Stimulated activated naive CD4-positive, alpha-beta T cell treated with Interleukin-2 at 50 U/mL for 16 hours (primary cell): Measurements from ENCODE around the gene FAM156A.
"Not testable (repeated sequence)": the region's sequence is repeated elsewhere in the genome, so short reads cannot be mapped to it uniquely, and the experiment has no call there.

Source experiments
- DNase-seq: peaks from one replicate; lab custom pipeline; 2025; lab: John Stamatoyannopoulos, UW

FAM156A gene

DNA sequence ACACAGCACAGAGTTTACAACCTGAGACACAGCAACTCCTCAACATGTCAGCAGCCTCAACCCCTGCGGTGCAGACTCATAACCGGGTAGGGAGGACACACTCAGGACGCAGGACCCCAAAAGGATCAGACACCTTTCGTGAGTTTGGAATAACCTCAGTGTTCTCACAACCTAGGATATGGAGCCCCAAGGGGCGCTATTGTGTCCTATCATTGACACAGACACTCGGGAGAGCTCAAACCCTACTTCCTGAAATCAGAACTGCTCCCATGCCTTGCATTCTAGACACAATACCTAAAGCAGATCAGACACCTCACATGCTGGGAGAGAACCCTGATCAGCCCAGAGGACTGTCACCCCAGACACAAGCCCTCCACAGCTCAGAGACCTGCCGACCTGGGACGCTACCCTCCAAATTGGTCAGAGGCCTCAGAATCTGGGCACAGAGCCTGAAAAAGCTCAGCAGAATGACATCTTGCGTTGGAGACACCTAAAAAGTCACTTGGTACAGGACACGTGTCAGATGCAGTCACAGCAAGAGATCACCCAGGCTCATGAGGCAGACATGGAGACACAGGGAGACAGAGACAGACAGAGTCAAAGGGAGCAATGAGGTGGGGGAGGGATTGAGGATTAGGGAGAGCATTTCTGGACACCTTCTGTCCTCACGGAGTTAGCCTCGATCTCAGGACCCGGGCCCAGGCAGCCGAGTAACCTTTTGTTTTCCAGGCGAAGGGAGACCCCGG lies 8.8 kb upstream of the FAM156A start:
- DNase-seq = not testable (repeated sequence)

DNA sequence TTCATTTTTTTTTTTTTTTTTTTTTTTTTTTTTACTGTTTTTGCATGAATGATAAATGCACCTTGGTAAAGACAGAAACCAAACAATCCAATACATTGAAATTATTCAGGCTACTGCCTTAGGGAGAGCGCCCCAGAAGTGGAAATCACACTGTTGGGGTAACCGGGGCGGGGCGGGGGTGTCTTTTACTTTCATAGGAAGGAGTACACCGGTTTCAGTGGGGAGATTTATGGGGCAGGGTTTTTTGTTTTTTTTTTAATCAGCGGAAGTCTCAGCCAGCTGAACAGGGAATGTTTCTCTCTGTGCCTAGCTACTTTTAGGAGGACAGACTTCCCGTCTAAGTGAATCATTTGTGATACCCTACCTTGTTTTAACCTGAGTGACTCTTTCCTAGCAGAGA lies 643 bp upstream of the FAM156A start:
- DNase-seq = not testable (repeated sequence)

DNA sequence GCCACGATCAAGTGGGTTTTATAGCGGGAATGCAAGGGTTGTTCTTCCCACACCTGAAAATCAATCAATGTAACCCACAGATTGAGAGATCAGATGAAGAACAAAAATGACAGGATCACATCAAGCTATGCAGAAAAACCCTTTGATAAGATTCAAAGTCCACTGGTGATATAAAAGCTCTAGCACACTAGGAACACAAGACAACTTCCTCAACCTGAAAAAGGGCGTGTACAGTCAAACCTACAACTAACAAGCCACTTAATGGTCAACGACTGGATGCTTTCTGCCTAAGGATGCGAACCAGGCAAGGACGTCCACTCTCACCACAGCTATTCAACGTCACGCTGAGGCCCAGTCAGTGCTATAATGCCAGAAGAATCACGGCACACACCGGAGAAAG lies 8.4 kb downstream of the FAM156A start:
- not testable (repeated sequence) for DNase-seq

DNA sequence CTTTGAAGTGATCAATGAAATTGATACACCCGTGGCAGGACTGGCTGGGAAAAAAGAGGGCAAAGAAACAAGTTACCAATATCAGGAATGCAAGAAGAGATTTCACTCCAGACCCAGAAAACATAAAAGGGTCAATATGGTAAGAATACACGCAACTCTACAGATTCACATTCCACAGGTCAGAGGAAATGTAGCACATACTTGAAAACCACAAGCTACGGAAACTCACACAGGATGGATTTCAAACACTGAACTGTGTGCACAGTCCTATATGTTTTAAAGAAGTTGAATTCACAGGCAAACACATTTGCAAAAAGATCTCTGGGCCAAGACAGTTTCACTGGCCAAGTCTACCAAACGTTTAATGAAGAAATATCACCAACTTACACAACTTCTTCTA lies 9.0 kb downstream of the FAM156A start:
- DNase-seq = not testable (repeated sequence)

GRCh38 chrX:52948265-52948664 lies 10.1 kb downstream of the FAM156A start:
- not testable (repeated sequence) for DNase-seq

GRCh38 chrX:52947501-52947900 lies 10.8 kb downstream of the FAM156A start:
- not testable (repeated sequence) for DNase-seq

GRCh38 chrX:52945838-52946494 lies 12.4 kb downstream of the FAM156A start:
- not testable (repeated sequence) for DNase-seq

- DNase-seq = not testable (repeated sequence)
Observed at GRCh38 chrX:52941728-52942127, 16.6 kb downstream of the FAM156A start.

DNA sequence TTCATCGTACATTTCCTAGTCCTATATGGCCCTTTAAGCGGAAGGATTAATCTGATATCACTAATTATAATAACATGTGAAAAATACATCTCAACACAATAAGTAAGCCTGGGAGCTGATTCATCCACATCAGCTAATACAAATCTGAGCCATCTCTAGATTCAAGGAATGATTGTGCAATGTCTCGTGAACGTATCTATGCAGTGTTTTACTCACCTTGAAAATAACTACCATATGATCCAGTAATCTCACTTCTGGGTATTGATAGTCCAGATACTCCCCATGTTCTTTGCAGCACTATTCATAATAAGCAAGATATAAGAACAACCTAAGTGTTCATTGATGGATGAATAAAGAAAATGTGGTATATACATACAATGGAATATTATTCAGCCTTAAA lies 17.6 kb downstream of the FAM156A start:
- DNase-seq = not testable (repeated sequence)

DNA sequence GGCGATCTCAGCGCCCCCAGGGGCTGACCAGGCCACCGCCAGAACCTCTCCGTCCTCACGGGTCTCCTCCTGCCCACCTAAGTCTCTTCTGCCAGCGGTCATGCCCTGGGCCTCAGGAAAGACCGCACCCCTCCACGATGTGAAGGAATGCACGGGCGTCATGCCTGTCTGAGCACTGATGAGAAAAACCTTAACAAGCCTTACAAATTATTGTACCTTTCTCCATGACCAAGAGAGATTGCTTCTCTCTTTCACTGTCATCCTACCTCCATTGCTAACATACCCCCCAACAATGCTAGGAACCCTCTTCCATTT lies 22.9 kb downstream of the FAM156A start:
- DNase-seq = not testable (repeated sequence)

GRCh38 chrX:52934704-52935469 lies 23.4 kb downstream of the FAM156A start:
- DNase-seq = peak; percentile 89

DNA sequence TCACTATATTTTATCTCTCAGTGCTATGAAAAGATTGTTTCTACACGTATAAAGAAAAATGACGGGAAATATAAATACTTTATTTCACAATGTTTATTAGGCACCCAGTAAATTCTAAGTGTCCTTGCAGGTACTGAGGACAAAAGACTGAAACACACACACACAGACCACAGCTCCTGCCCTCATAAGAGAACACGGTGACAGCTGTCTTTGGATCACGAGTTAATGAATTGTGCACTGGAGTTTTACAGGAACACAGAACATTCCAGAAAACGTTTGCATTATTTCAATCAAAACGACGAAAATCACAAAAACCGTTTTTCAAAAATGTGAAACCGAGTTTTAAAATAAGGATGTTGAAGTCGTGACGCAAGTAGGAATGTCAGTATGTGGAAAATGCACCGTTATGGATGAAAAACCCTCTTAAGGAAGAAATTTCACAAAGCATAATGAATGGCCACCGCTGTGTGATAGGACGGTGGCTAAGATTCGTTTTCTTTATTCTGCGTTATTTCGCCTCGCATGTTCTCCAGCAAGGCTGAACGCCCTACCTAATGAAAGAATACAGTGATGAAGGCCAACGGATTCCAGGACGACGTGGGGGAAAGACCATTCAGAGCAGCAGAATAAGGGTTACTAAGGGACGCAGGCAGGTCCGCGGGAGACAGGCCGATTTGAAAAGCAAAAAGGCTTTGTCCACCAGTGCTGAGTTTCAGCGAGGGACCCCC lies 24.2 kb downstream of the FAM156A start:
- no peak for DNase-seq

- DNase-seq = no peak
Observed at GRCh38 chrX:52933213-52933612, 25.1 kb downstream of the FAM156A start.

- not testable (repeated sequence) for DNase-seq
Observed at GRCh38 chrX:52930214-52930613, 28.1 kb downstream of the FAM156A start.

DNA sequence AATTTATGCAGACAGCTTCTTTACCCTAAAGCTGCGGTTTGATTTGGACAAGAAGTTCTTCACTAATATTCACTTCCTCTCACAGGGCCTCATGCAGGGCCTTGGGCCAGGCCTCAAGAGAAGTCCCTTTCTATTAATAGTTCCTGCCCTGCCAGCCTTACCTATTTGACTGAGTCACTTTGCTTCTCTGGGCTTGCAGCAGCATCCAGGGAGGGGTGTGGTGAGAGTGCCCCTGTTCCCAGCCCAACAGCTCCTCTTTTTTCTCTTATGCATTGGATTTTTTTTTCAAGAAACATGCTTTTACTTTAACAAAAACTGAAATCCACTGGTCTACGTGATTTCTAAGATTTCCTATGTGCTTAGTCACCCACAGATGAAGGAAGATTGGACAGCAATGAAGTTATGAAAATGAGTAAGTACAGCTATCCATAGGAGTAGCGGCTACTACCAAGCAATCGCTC lies 34.5 kb downstream of the FAM156A start:
- no peak for DNase-seq

- not testable (repeated sequence) for DNase-seq
Observed at GRCh38 chrX:52914704-52915103, 43.6 kb downstream of the FAM156A start.

DNA sequence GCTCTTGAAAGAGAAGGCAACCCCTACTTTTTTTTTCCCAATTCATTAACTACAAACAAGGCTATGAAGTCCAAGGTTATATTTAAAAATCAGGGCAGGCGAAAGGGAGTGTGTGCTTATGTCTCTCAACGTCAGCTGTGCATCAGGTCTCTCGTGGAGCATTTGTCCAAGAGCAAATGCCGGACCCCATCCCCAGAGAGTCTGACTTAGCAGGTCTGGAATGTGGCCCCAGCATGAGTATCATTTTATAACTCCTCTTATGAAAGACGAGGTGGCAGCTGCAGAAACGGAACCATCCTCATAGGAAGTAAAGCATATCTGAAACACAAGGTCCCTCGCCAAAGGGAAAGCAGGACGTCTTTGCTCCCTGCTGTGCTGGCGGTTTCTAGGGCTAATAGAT lies 44.6 kb downstream of the FAM156A start:
- not testable (repeated sequence) for DNase-seq

- not testable (repeated sequence) for DNase-seq
Observed at GRCh38 chrX:52909313-52909969, 48.9 kb downstream of the FAM156A start.

DNA sequence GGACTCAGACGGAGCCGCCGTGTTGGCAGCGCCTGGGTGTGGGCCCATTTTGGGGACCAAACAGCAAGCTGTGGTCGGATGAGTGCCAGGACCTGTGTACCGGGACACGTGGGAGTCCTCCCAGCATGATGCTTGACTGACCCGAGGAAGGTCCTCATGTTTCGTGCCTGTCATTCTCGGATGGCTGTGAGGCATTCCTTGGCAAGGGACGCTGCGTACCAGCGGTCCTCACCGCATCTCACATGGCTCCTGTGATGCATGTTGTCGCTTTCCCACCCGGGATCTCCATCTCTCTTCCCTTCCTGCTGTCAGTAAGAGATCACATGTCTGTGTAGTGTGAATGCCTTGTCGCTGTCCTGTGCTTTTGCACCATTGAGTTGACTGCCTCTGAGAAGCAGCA lies 50.4 kb downstream of the FAM156A start:
- DNase-seq = not testable (repeated sequence)

DNA sequence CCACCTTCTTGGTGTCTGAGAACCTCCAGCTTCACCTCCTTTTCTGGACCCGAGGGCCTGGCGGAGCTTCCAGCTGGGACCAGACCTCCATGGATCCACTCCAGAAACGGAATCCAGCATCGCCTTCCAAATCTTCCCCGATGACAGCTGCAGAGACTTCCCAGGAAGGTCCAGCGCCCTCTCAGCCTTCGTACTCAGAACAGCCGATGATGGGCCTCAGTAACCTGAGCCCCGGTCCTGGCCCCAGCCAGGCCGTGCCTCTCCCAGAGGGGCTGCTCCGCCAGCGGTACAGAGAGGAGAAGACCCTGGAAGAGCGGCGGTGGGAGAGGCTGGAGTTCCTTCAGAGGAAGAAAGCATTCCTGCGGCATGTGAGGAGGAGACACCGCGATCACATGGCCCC lies 51.2 kb downstream of the FAM156A start:
- not testable (repeated sequence) for DNase-seq

DNA sequence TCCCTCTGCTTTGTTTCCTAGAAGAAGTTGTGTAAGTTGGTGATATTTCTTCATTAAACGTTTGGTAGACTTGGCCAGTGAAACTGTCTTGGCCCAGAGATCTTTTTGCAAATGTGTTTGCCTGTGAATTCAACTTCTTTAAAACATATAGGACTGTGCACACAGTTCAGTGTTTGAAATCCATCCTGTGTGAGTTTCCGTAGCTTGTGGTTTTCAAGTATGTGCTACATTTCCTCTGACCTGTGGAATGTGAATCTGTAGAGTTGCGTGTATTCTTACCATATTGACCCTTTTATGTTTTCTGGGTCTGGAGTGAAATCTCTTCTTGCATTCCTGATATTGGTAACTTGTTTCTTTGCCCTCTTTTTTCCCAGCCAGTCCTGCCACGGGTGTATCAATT lies 52.2 kb downstream of the FAM156A start:
- not testable (repeated sequence) for DNase-seq
